Activated effector memory CD4-positive, alpha-beta T cell treated with Interleukin-2 at 50 U/mL for 16 hours (primary cell): ENCODE data around the gene AKT2.
"Not testable (repeated sequence)": the region's sequence is repeated elsewhere in the genome, so short reads cannot be mapped to it uniquely, and the experiment has no call there.

ENCODE experiments used
- DNase-seq: peaks from one replicate; pipeline ENCODE4 v3.0.0-alpha.2; 2020

Gene AKT2

GRCh38 chr19:40284501-40285352 lies at the start of gene AKT2:
TSS of gene AKT2 (minus strand) at chr19:40285345. CDS start at chr19:40265267, 20,078 bp downstream.
- no peak for DNase-seq

GRCh38 chr19:40333083-40333482 lies 47.9 kb upstream of the AKT2 start:
- not testable (repeated sequence) for DNase-seq

GRCh38 chr19:40332669-40333068 lies 47.5 kb upstream of the AKT2 start:
- no peak for DNase-seq

- DNase-seq: no peak
These were observed 45.9 kb upstream of the AKT2 start for GRCh38 chr19:40331052-40331451.

- no peak for DNase-seq
These were observed 41.1 kb upstream of the AKT2 start for GRCh38 chr19:40326201-40326600.

GRCh38 chr19:40323705-40324104 lies 38.6 kb upstream of the AKT2 start:
- no peak for DNase-seq

- DNase-seq: no peak
These were observed 37.9 kb upstream of the AKT2 start for GRCh38 chr19:40322951-40323615.

GRCh38 chr19:40322271-40322610 lies 37.1 kb upstream of the AKT2 start:
- DNase-seq: no peak

GRCh38 chr19:40321566-40322270 lies 36.6 kb upstream of the AKT2 start:
- DNase-seq: no peak

GRCh38 chr19:40321076-40321475 lies 35.9 kb upstream of the AKT2 start:
- no peak for DNase-seq

GRCh38 chr19:40320558-40320935 lies 35.4 kb upstream of the AKT2 start:
- no peak for DNase-seq

- DNase-seq: no peak
These were observed 32.2 kb upstream of the AKT2 start for GRCh38 chr19:40317338-40317737.

GRCh38 chr19:40315812-40316470 lies 30.8 kb upstream of the AKT2 start:
- DNase-seq: no peak

- DNase-seq: no peak
These were observed 29.5 kb upstream of the AKT2 start for GRCh38 chr19:40314656-40315055.

- DNase-seq: no peak
These were observed 28.3 kb upstream of the AKT2 start for GRCh38 chr19:40313229-40313983.

GRCh38 chr19:40312533-40312932 lies 27.4 kb upstream of the AKT2 start:
- DNase-seq: no peak

- DNase-seq: no peak
These were observed 24.5 kb upstream of the AKT2 start for GRCh38 chr19:40309666-40310065.

GRCh38 chr19:40305403-40305802 lies 20.3 kb upstream of the AKT2 start:
- peak; percentile 44 for DNase-seq

- DNase-seq: no peak
These were observed 19.2 kb upstream of the AKT2 start for GRCh38 chr19:40304306-40304705.

- no peak for DNase-seq
These were observed 18.6 kb upstream of the AKT2 start for GRCh38 chr19:40303765-40304164.

- DNase-seq: no peak
These were observed 17.3 kb upstream of the AKT2 start for GRCh38 chr19:40302224-40303011.

- no peak for DNase-seq
These were observed 15.5 kb upstream of the AKT2 start for GRCh38 chr19:40300668-40301067.
